ENCODE measurements around the gene GPX7.

Gene GPX7

GRCh38 chr1:52628614-52629324, 26.6 kb downstream of the GPX7 start:
- H3K27ac Mint-ChIP-seq = no peak overlapping the region
- CTCF ChIA-PET = no interaction called here

GRCh38 chr1:52629325-52629643, 27.1 kb downstream of the GPX7 start:
- Mint-ChIP-seq H3K9me3 (no peaks in the 10 kb centered on the region), H3K4me3 (no peak overlapping the region), H3K4me1 (peaks cover 30% of the 10 kb centered on the region), H3K36me3 (peaks cover 14% of the 10 kb centered on the region), H3K27me3 (peaks cover 14% of the 10 kb centered on the region), H3K27ac (no peak overlapping the region)
- CTCF ChIA-PET = no interaction called here
- DNase-seq = no peak

More at GRCh38 chr1:52628614-52629324, 26.6 kb downstream of the GPX7 start:
- DNase-seq = no peak
- H3K36me3 Mint-ChIP-seq = peaks cover 10% of the 10 kb centered on the region
- no peak overlapping the region for H3K4me3 Mint-ChIP-seq
- H3K9me3 Mint-ChIP-seq = no peaks in the 10 kb centered on the region
- H3K4me1 Mint-ChIP-seq = peaks cover 25% of the 10 kb centered on the region
- H3K27me3 Mint-ChIP-seq = peaks cover 14% of the 10 kb centered on the region

DNA sequence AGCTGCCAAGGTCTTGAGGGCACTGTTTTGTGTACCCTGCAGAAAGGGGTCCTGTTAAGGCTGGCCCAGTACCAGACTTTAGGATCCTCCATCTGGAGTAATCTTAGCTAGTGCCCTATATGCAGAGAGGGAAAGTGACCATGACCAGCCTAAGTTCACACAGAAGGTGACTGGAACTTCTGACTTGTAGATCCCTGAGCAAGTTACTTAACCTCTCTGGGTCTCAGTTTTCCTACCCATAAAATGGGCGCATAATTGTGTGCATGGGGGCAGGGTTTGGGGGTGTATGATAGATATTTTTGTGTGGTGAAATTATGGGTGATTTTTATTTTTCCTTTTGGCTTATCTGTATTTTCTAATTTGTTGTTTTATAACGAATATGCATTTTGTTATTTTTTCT, 27.5 kb downstream of the GPX7 start:
- Mint-ChIP-seq H3K36me3 (peaks cover 18% of the 10 kb centered on the region), H3K4me3 (no peak overlapping the region), H3K9me3 (peaks cover 2% of the 10 kb centered on the region), H3K27ac (no peak overlapping the region), H3K4me1 (peaks cover 34% of the 10 kb centered on the region), H3K27me3 (peaks cover 14% of the 10 kb centered on the region)
- no peak for DNase-seq
- CTCF ChIA-PET = no interaction called here

GRCh38 chr1:52631759-52632331, 29.7 kb downstream of the GPX7 start:
- peaks cover 14% of the 10 kb centered on the region for H3K27me3 Mint-ChIP-seq
- peak overlapping the region; percentile 77 for H3K4me3 Mint-ChIP-seq
- H3K27ac Mint-ChIP-seq = peak overlapping the region; percentile 85
- peaks cover 9% of the 10 kb centered on the region for H3K9me3 Mint-ChIP-seq
- CTCF ChIA-PET = interaction anchor here (1.2 kb wide), 1 partner anchor 54 kb away, joined by 4 read pairs; no protein-coding TSS in a partner anchor
- no peak for DNase-seq
- peaks cover 53% of the 10 kb centered on the region for H3K4me1 Mint-ChIP-seq
- peaks cover 23% of the 10 kb centered on the region for H3K36me3 Mint-ChIP-seq

DNA sequence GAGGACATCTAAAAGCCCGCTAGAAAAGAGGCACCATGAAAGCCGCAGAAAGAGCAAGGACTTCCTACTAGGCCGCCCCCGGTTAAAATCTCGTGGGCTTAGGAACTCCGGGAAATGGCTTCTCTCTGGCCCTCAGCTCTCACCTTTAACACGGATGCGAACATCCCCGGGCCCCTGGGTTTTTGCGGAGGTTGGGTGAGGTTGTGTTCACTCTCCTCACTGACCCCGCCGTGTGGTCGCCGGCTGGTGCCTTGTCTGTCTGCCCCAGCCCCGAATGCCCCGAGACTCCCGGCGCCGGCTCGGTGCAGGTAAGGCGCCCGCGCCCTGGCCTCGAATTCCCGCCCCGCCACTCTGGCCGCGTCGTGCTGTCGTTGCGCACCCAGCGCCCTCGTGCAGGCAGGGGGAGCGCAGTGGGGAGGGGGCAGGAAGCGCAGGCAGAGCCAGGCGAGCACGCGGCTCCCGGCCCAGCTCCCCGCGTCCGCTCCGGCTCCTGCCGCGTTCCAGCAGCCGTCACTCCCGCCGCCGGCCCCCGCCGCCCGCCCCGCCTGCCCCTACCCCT, 30.6 kb downstream of the GPX7 start, which contains the start of gene SHISAL2A:
Gene SHISAL2A (plus strand): TSS at position 437 of the 559 bp plus-strand sequence. CDS start 326 bp downstream, outside the sequence.
- peaks cover 26% of the 10 kb centered on the region for H3K36me3 Mint-ChIP-seq
- peaks cover 62% of the 10 kb centered on the region for H3K4me1 Mint-ChIP-seq
- CTCF ChIA-PET = interaction anchor here (1.1 to 1.2 kb wide), 2 partner anchors 52 to 53 kb away, joined by 3 to 4 read pairs; no protein-coding TSS in a partner anchor
- H3K9me3 Mint-ChIP-seq = peaks cover 9% of the 10 kb centered on the region
- H3K27ac Mint-ChIP-seq = peak within 1 kb of the TSS; percentile 91
- DNase-seq = peak; percentile 78
- peaks cover 14% of the 10 kb centered on the region for H3K27me3 Mint-ChIP-seq
- peak within 1 kb of the TSS; percentile 84 for H3K4me3 Mint-ChIP-seq

DNA sequence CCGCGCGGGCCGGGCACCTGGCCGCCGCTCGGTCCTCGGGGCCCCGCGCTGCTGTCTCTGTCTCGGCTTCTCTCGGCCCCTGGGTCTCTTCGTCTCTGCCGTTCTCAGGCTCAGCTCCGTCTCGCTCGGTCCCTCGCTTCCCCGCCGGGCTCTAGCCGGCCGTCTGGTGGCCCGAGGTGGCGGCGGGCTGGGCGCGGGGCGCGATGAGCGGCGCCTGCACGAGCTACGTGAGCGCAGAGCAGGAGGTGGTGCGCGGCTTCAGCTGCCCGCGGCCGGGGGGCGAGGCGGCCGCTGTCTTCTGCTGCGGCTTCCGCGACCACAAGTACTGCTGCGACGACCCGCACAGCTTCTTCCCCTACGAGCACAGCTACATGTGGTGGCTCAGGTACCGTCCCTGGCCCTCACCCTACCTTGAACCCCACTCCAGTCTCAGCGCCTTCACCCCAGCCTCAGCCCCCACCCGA, 31.2 kb downstream of the GPX7 start:
- H3K27me3 Mint-ChIP-seq = peaks cover 14% of the 10 kb centered on the region
- peak; percentile 53 for DNase-seq
- H3K27ac Mint-ChIP-seq = peak overlapping the region; percentile 91
- peak overlapping the region; percentile 84 for H3K4me3 Mint-ChIP-seq
- H3K36me3 Mint-ChIP-seq = peaks cover 29% of the 10 kb centered on the region
- peaks cover 11% of the 10 kb centered on the region for H3K9me3 Mint-ChIP-seq
- H3K4me1 Mint-ChIP-seq = peaks cover 67% of the 10 kb centered on the region
- CTCF ChIA-PET = interaction anchor here (1.1 kb wide), 1 partner anchor 51 kb away, joined by 3 read pairs; no protein-coding TSS in a partner anchor

GRCh38 chr1:52634111-52634510, 31.9 kb downstream of the GPX7 start:
- peaks cover 75% of the 10 kb centered on the region for H3K4me1 Mint-ChIP-seq
- H3K27ac Mint-ChIP-seq = peak overlapping the region; percentile 91
- peaks cover 14% of the 10 kb centered on the region for H3K27me3 Mint-ChIP-seq
- peak overlapping the region; percentile 84 for H3K4me3 Mint-ChIP-seq
- CTCF ChIA-PET = interaction anchor here (1.1 kb wide), 1 partner anchor 50 kb away, joined by 3 read pairs; no protein-coding TSS in a partner anchor
- peaks cover 32% of the 10 kb centered on the region for H3K36me3 Mint-ChIP-seq
- peaks cover 13% of the 10 kb centered on the region for H3K9me3 Mint-ChIP-seq
- no peak for DNase-seq

GRCh38 chr1:52635321-52636089, 33.3 kb downstream of the GPX7 start:
- Mint-ChIP-seq H3K27ac (peak overlapping the region; percentile 91), H3K27me3 (peaks cover 14% of the 10 kb centered on the region), H3K36me3 (peaks cover 38% of the 10 kb centered on the region), H3K4me3 (peak overlapping the region; percentile 84), H3K9me3 (peaks cover 15% of the 10 kb centered on the region), H3K4me1 (peaks cover 79% of the 10 kb centered on the region)
- CTCF ChIA-PET = interaction anchor here (1.2 to 3.4 kb wide), 3 partner anchors 48 to 231 kb away, joined by 3 to 19 read pairs (median 4); partner anchors contain the start of genes ORC1 and PRPF38A
- no peak for DNase-seq

DNA sequence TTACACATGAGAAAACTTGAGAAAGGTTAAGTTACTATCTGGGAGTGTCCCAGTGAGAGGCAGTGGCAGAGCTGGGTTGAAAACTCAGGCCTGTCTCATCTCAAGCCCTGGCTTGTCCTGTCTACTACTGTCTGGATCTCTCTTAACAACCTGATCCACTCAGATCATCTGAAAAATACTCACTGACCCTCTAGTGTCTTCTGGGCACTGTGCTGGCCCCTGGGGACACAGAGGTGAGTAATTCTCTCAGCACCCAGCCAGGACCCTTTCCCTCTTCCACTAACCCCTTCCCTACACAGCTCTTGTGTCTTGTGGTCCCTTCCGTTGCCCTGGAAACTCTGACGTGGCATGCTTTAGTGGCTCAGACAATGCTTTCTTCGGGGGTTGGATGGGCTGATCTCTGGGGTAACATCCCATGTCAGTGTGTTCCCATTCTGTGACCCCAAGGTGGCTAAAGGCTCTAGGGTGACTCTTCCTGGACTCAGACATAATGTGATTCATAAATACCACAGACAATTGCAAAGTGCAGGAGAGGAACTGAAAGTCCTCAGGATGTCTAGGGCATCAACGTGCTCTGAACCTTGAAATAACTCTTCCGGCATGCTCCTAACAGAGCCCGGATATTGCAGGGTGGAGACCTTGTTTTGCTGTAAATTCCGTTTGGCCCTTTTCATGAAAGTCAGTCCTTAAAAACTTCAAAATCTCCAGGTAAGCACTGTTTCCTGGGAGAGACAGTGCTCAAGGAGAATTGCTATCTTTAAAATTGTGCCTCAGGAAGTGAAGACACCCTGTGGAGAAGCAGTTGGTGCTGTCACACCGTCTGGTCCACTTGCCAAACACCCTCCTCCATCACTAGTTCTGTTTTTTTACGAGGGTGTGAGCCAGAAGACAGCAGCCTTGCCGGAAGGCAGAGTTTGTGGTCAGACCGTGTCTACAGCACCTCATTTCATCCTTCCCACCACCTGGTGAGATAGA, 34.8 kb downstream of the GPX7 start:
- H3K27me3 Mint-ChIP-seq = peaks cover 6% of the 10 kb centered on the region
- peaks cover 21% of the 10 kb centered on the region for H3K9me3 Mint-ChIP-seq
- DNase-seq = peak; percentile 83
- peaks cover 82% of the 10 kb centered on the region for H3K4me1 Mint-ChIP-seq
- CTCF ChIA-PET = interaction anchor here (1.4 to 3.4 kb wide), 3 partner anchors 46 to 232 kb away, joined by 4 to 19 read pairs (median 4); partner anchors contain the start of genes ORC1 and PRPF38A
- peak overlapping the region; percentile 99 for H3K27ac Mint-ChIP-seq
- peak overlapping the region; percentile 66 for H3K4me3 Mint-ChIP-seq
- H3K36me3 Mint-ChIP-seq = peaks cover 47% of the 10 kb centered on the region

GRCh38 chr1:52637946-52638345, 35.8 kb downstream of the GPX7 start:
- H3K27me3 Mint-ChIP-seq = peaks cover 6% of the 10 kb centered on the region
- H3K27ac Mint-ChIP-seq = peak overlapping the region; percentile 99
- DNase-seq = no peak
- CTCF ChIA-PET = interaction anchor here (1.2 to 3.4 kb wide), 5 partner anchors 12 to 233 kb away, joined by 3 to 19 read pairs (median 4); partner anchors contain the start of genes ORC1 and PRPF38A
- peak overlapping the region; percentile 66 for H3K4me3 Mint-ChIP-seq
- peaks cover 51% of the 10 kb centered on the region for H3K36me3 Mint-ChIP-seq
- peaks cover 80% of the 10 kb centered on the region for H3K4me1 Mint-ChIP-seq
- H3K9me3 Mint-ChIP-seq = peaks cover 21% of the 10 kb centered on the region

- CTCF ChIA-PET = interaction anchor here (0.7 kb wide), 1 partner anchor 19 kb away, joined by 3 read pairs; no protein-coding TSS in a partner anchor
- peaks cover 48% of the 10 kb centered on the region for H3K36me3 Mint-ChIP-seq
- DNase-seq = no peak
- peaks cover 12% of the 10 kb centered on the region for H3K9me3 Mint-ChIP-seq
- peaks cover 67% of the 10 kb centered on the region for H3K4me1 Mint-ChIP-seq
- no peaks in the 10 kb centered on the region for H3K27me3 Mint-ChIP-seq
- no peak overlapping the region for H3K27ac Mint-ChIP-seq
- no peak overlapping the region for H3K4me3 Mint-ChIP-seq
Measured at GRCh38 chr1:52640697-52641096, 38.5 kb downstream of the GPX7 start.

DNA sequence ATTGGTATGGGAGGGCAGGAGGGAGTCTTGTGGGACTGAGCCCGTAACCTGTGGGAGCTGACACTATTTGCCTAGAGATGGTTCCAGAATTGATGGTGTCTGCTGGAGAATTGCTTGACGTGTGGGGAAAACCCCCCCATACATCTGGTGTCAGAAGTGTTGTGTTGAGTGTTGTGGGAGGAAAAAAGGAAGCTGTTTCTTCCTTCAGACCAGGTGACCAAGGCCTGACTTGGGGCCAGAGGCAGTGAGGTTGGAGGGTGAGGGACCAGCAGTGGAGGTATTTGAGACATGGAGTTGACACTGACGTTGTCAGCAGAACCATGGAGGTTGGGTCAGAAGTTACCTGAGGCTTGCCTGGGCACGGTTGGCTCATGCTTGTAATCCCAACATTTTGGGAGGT, 39.1 kb downstream of the GPX7 start:
- Mint-ChIP-seq H3K36me3 (peaks cover 48% of the 10 kb centered on the region), H3K27ac (peak overlapping the region; percentile 20), H3K9me3 (peaks cover 12% of the 10 kb centered on the region), H3K27me3 (no peaks in the 10 kb centered on the region), H3K4me3 (no peak overlapping the region), H3K4me1 (peaks cover 63% of the 10 kb centered on the region)
- CTCF ChIA-PET = interaction anchor here (0.7 kb wide), 2 partner anchors 18 to 45 kb away, joined by 3 read pairs; no protein-coding TSS in a partner anchor
- DNase-seq = no peak

All from activated naive CD4-positive, alpha-beta T cell treated with anti-CD3 and anti-CD28 coated beads, Interleukin-2, amount 10 ng/mL, durations not matched to agents 7 days and 5 days (primary cell).